ENCODE data around the gene TNS3. TPM values are rescaled to one million over a fixed set of nuclear protein-coding genes. Genes with fewer than 3 reads are reported as not detected.
A peak's percentile ranks its signal among the peaks of the same experiment; 100 is the strongest.

TNS3 gene
- total RNA-seq, 1 donor from 2014 or later: 426 TPM

DNA sequence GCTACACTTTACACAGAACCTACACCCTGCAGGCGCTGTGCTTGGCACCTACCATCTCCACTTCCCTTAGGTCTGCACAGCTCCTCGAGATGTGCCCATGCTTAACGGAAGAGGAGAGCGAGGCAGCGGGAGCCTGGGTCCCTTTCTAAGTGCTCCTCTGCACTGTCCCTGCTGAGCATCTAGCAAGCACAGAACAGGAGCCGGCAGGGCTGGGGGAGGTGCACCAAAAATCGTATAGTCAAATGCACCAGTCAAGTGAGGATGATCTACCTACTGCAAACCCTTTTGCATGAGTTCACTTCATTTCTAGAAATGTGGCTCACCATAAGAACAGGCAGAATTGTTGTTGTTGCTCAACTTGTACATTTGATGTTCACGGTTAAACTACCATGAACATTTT is 267.7 kb downstream of the TNS3 start:
- Mint-ChIP-seq H3K9me3 (ENCODE audit: low read depth) (peaks cover 2% of the 10 kb centered on the region), H3K27me3 (ENCODE audit: low read depth) (no peaks in the 10 kb centered on the region), H3K4me1 (ENCODE audit: low read depth) (peaks cover 82% of the 10 kb centered on the region), H3K4me3 (ENCODE audit: unreplicated experiment) (no peak overlapping the region), H3K36me3 (ENCODE audit: low read depth) (peaks cover 44% of the 10 kb centered on the region), H3K27ac (ENCODE audit: unreplicated experiment) (peak overlapping the region; percentile 98)
- TF ChIP-seq, protein P1, sequence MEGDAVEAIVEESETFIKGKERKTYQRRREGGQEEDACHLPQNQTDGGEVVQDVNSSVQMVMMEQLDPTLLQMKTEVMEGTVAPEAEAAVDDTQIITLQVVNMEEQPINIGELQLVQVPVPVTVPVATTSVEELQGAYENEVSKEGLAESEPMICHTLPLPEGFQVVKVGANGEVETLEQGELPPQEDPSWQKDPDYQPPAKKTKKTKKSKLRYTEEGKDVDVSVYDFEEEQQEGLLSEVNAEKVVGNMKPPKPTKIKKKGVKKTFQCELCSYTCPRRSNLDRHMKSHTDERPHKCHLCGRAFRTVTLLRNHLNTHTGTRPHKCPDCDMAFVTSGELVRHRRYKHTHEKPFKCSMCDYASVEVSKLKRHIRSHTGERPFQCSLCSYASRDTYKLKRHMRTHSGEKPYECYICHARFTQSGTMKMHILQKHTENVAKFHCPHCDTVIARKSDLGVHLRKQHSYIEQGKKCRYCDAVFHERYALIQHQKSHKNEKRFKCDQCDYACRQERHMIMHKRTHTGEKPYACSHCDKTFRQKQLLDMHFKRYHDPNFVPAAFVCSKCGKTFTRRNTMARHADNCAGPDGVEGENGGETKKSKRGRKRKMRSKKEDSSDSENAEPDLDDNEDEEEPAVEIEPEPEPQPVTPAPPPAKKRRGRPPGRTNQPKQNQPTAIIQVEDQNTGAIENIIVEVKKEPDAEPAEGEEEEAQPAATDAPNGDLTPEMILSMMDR (IDR thresholded peaks at IDR 0.05): no peak
- no peak for DNase-seq (ENCODE audit: low spot score)

DNA sequence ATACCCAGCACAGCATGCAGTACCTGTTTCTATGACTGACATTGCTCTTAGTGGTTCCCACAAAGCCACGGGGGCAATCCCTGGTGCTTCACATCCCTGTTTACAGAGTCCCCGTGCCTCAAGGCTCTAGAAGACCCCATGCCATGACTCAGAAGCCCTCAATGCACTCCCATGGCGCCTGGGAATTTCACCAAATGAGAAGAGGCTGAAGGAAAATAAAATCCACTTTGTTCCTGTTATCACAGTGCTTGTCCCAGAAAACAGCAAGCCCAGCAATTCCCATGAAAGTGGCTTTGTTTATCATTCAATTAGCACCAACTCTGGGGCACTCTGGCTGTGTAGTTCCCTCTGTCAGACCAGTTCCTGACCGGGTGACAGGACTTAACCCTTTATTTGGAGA is 268.3 kb downstream of the TNS3 start:
- Mint-ChIP-seq H3K4me1 (ENCODE audit: low read depth) (peaks cover 84% of the 10 kb centered on the region), H3K9me3 (ENCODE audit: low read depth) (peaks cover 6% of the 10 kb centered on the region), H3K27me3 (ENCODE audit: low read depth) (no peaks in the 10 kb centered on the region), H3K27ac (ENCODE audit: unreplicated experiment) (peak overlapping the region; percentile 47), H3K36me3 (ENCODE audit: low read depth) (peaks cover 45% of the 10 kb centered on the region), H3K4me3 (ENCODE audit: unreplicated experiment) (no peak overlapping the region)
- TF ChIP-seq, protein P1 (IDR thresholded peaks at IDR 0.05): no peak
- DNase-seq (ENCODE audit: low spot score): no peak

DNA sequence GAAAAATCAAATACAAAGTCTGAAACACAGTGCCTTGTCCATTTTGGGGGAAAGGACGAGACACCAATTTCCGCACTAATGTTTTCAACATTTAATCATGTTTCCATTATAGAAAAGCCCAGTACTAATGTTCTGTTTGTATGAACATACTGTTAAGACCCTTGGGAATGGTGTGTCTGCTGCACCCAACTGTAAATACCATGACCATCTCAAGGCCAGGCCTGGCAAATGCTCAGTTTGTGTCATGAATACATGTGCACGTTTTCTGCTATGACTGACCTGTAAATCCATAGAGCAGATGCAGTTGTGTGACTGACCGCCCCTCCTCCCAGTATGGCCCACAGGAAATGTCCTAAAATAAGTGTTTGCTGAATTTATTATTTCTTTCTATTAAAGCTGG is 270.0 kb downstream of the TNS3 start:
- Mint-ChIP-seq H3K27ac (ENCODE audit: unreplicated experiment) (no peak overlapping the region), H3K27me3 (ENCODE audit: low read depth) (no peaks in the 10 kb centered on the region)
- no peak for DNase-seq (ENCODE audit: low spot score)

DNA sequence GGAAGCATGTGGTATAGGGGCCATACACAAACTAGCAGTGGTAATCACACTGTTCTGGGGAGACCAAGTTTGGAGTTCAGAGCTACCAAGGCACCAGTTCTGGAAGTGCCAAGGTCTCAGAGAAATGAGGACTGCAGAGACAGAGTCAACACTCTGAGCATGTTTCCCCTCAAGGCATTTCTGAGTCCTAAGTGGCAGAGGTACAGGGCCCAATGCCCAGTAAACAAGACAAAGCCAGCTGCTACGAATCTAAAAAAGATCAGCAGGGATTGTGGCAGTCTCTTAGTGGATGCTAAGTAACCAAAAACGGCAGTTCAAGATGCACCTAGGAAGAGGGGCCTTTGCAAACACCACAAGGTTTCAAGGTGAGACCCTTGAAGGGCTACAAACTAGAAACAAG is 271.9 kb downstream of the TNS3 start:
- peaks cover 43% of the 10 kb centered on the region for H3K36me3 Mint-ChIP-seq (ENCODE audit: low read depth)
- H3K27ac Mint-ChIP-seq (ENCODE audit: unreplicated experiment): no peak overlapping the region
- DNase-seq (ENCODE audit: low spot score): no peak

More for the DNA sequence above, 270.0 kb downstream of the TNS3 start:
- no peak overlapping the region for H3K4me3 Mint-ChIP-seq (ENCODE audit: unreplicated experiment)
- TF ChIP-seq, protein P1 (IDR thresholded peaks at IDR 0.05): no peak
- peaks cover 38% of the 10 kb centered on the region for H3K36me3 Mint-ChIP-seq (ENCODE audit: low read depth)
- H3K4me1 Mint-ChIP-seq (ENCODE audit: low read depth): peaks cover 83% of the 10 kb centered on the region
- peaks cover 6% of the 10 kb centered on the region for H3K9me3 Mint-ChIP-seq (ENCODE audit: low read depth)

DNA sequence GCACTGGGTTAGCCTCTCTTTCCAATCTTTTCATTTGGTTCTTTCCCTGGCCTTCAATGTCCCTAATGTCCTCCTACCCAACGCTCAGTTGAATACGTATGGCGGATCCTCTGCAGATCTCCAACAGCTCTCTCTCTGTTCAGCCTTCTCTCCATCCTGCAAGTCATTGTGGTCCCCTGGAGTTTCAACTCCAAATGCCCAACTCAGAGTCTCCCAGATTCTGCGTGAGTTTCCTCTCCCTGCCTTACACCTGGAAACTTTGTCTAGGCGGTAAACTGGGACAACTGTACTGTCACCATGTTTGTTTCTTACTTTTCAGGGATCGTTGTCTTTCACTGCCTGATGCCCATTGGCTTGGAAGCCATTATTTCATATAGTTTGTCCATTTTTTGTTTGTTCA is 273.1 kb downstream of the TNS3 start:
- H3K27ac Mint-ChIP-seq (ENCODE audit: unreplicated experiment): peak overlapping the region; percentile 45
- TF ChIP-seq, protein P1 (IDR thresholded peaks at IDR 0.05): no peak
- no peaks in the 10 kb centered on the region for H3K27me3 Mint-ChIP-seq (ENCODE audit: low read depth)
- H3K4me1 Mint-ChIP-seq (ENCODE audit: low read depth): peaks cover 63% of the 10 kb centered on the region
- H3K4me3 Mint-ChIP-seq (ENCODE audit: unreplicated experiment): no peak overlapping the region
- DNase-seq (ENCODE audit: low spot score): no peak
- H3K36me3 Mint-ChIP-seq (ENCODE audit: low read depth): peaks cover 52% of the 10 kb centered on the region
- peaks cover 6% of the 10 kb centered on the region for H3K9me3 Mint-ChIP-seq (ENCODE audit: low read depth)

More for the DNA sequence above, 271.9 kb downstream of the TNS3 start:
- TF ChIP-seq, protein P1 (IDR thresholded peaks at IDR 0.05): no peak
- Mint-ChIP-seq H3K9me3 (ENCODE audit: low read depth) (peaks cover 6% of the 10 kb centered on the region), H3K27me3 (ENCODE audit: low read depth) (no peaks in the 10 kb centered on the region), H3K4me3 (ENCODE audit: unreplicated experiment) (no peak overlapping the region), H3K4me1 (ENCODE audit: low read depth) (peaks cover 66% of the 10 kb centered on the region)

Measured in chondrocyte (in vitro differentiated cells).